H1 (cell line): ENCODE measurements around the gene ASPA. TPM values are rescaled to one million over a fixed set of nuclear protein-coding genes. Genes with fewer than 3 reads are reported as not detected.

Source experiments
- CTCF ChIA-PET: fragments of 300-600 bp; sonication (Branson Sonifier 250); formaldehyde crosslinking; loops from one replicate; lab custom pipeline; 2021; ENCODE audit not compliant: partially characterized antibody; lab: Charles Lee
- POLR2A ChIA-PET: fragments of 300-600 bp; sonication (Branson Sonifier 250); formaldehyde crosslinking; loops from one replicate; lab custom pipeline; 2021; ENCODE audit warnings: inconsistent platforms; ENCODE audit not compliant: partially characterized antibody; lab: Charles Lee
- DNase-seq, 2 experiments: peaks; one replicate each; pipeline versions ENCODE4 v3.0.0 to v3.0.0-alpha.2; 2010 to 2022; ENCODE audit warnings: low spot score in 2 of 2, low read depth in 1 of 2, mixed read lengths in 1 of 2
- FAIRE-seq: peaks from 2 replicates; lab custom pipeline; 2011; peaks lifted over from hg19 to GRCh38; lab: Jason Lieb, UNC
- H2AFZ ChIP-seq: 2 replicates; pipeline ENCODE4 v1.8.1; 2012; ENCODE audit warnings: low read length, inconsistent platforms
- H2AK5ac ChIP-seq: 2 replicates; pipeline ENCODE4 v1.6.1; 2013; ENCODE audit warnings: low read depth, low read length
- H2BK120ac ChIP-seq: replicated peaks from 2 replicates; pipeline ENCODE3; 2013; ENCODE audit warnings: low read depth, low read length, inconsistent platforms
- H2BK12ac ChIP-seq: 2 replicates; pipeline ENCODE4 v1.6.1; 2013; ENCODE audit warnings: low read depth, low read length
- H2BK15ac ChIP-seq: 2 replicates; pipeline ENCODE4 v1.6.1; 2013; ENCODE audit warnings: low read length
- H2BK20ac ChIP-seq: 2 replicates; pipeline ENCODE4 v1.6.1; 2013; ENCODE audit warnings: low read length
- H2BK5ac ChIP-seq: 2 replicates; pipeline ENCODE4 v1.6.1; 2013; ENCODE audit warnings: low read depth, low read length
- H3K14ac ChIP-seq: 2 replicates; pipeline ENCODE4 v1.6.1; 2013; ENCODE audit warnings: inconsistent platforms; ENCODE audit not compliant: insufficient read length
- H3K18ac ChIP-seq: 2 replicates; pipeline ENCODE4 v1.6.1; 2013; ENCODE audit warnings: low read length; ENCODE audit errors: extremely low read depth
- H3K23ac ChIP-seq: 2 replicates; pipeline ENCODE4 v1.6.1; 2013; ENCODE audit warnings: inconsistent platforms; ENCODE audit not compliant: insufficient read length
- H3K23me2 ChIP-seq: 2 replicates; pipeline ENCODE4 v1.6.1; 2013; ENCODE audit warnings: low read depth, low read length
- H3K27ac ChIP-seq: 2 replicates; pipeline ENCODE4 v1.6.1; 2011; ENCODE audit warnings: low read depth, low read length, inconsistent platforms
- H3K27me3 ChIP-seq, 4 experiments: replicated peaks in 1 of 4; 1 replicate in 1 of 4; 2 replicates in 3 of 4; pipeline versions ENCODE4 v1.6.1 to v1.8.1; 2011 to 2013; ENCODE audit warnings: low read length in 3 of 4, mild to moderate bottlenecking in 3 of 4, inconsistent platforms in 2 of 4, mixed read lengths in 2 of 4, moderate library complexity in 1 of 4; ENCODE audit not compliant: control insufficient read depth in 3 of 4, insufficient read depth in 3 of 4; ENCODE audit errors: extremely low read depth in 1 of 4
- H3K36me3 ChIP-seq, 4 experiments: 2 replicates each; pipeline versions ENCODE4 v1.6.1 to v1.8.1; 2011 to 2013; ENCODE audit warnings: mild to moderate bottlenecking in 4 of 4, low read length in 3 of 4, moderate library complexity in 2 of 4, control low read depth in 1 of 4, inconsistent platforms in 1 of 4; ENCODE audit not compliant: insufficient read depth in 4 of 4, control insufficient read depth in 2 of 4
- H3K4ac ChIP-seq: replicated peaks from 2 replicates; pipeline ENCODE3; 2013; ENCODE audit warnings: low read length, low read depth, mixed read lengths, inconsistent platforms; ENCODE audit not compliant: insufficient read length
- H3K4me1 ChIP-seq, 4 experiments: replicated peaks in 1 of 4; 1 replicate in 1 of 4; 2 replicates in 3 of 4; pipeline versions ENCODE4 v1.6.1 to v1.8.1; 2011 to 2013; ENCODE audit warnings: low read length in 3 of 4, inconsistent platforms in 2 of 4, mixed read lengths in 1 of 4; ENCODE audit not compliant: insufficient read depth in 4 of 4, control insufficient read depth in 3 of 4
- H3K4me2 ChIP-seq, 2 experiments: 2 replicates each; pipeline versions ENCODE4 v1.6.1 to v1.8.1; 2011 to 2013; ENCODE audit warnings: low read depth in 2 of 2, low read length in 2 of 2, control low read depth in 1 of 2, inconsistent platforms in 1 of 2, mild to moderate bottlenecking in 1 of 2; ENCODE audit not compliant: insufficient read depth in 1 of 2
- H3K4me3 ChIP-seq, 4 experiments: fragments of 200-600, 300-600 bp in 1 of 4; sonication (generic), shearing (Covaris generic), sonication (Bioruptor Twin) in 1 of 4; 2 replicates each; pipeline versions ENCODE4 v1.5.1 to v1.8.1; 2011 to 2016; ENCODE audit warnings: low read length in 4 of 4, low read depth in 3 of 4, control low read depth in 2 of 4, inconsistent platforms in 2 of 4, mild to moderate bottlenecking in 2 of 4, mixed read lengths in 1 of 4, moderate library complexity in 1 of 4; ENCODE audit not compliant: insufficient read depth in 2 of 4; ENCODE audit errors: extremely low read depth in 1 of 4
- H3K56ac ChIP-seq: replicated peaks from 2 replicates; pipeline ENCODE3; 2013; ENCODE audit warnings: low read depth, mild to moderate bottlenecking, mixed read lengths, low read length, inconsistent platforms; ENCODE audit not compliant: insufficient read length
- H3K79me1 ChIP-seq: 2 replicates; pipeline ENCODE4 v1.6.1; 2013; ENCODE audit warnings: low read depth, low read length, control low read depth
- H3K79me2 ChIP-seq, 2 experiments: 2 replicates each; pipeline versions ENCODE4 v1.6.1 to v1.8.1; 2012 to 2013; ENCODE audit warnings: low read length in 2 of 2, mild to moderate bottlenecking in 2 of 2, inconsistent platforms in 1 of 2; ENCODE audit not compliant: insufficient read depth in 2 of 2, control insufficient read depth in 1 of 2
- H3K9ac ChIP-seq, 4 experiments: replicated peaks in 1 of 4; 1 replicate in 1 of 4; 2 replicates in 3 of 4; pipeline versions ENCODE4 v1.6.1 to v1.8.1; 2011 to 2013; ENCODE audit warnings: low read depth in 3 of 4, low read length in 3 of 4, control low read depth in 2 of 4, mild to moderate bottlenecking in 2 of 4, moderate library complexity in 2 of 4, inconsistent platforms in 1 of 4; ENCODE audit errors: extremely low read depth in 1 of 4
- H3K9me3 ChIP-seq, 2 experiments: 2 replicates each; pipeline versions ENCODE4 v1.6.1 to v1.8.1; 2012 to 2013; ENCODE audit warnings: mild to moderate bottlenecking in 2 of 2, moderate library complexity in 2 of 2, control low read depth in 1 of 2, inconsistent platforms in 1 of 2, low read depth in 1 of 2, low read length in 1 of 2, mixed read lengths in 1 of 2; ENCODE audit not compliant: insufficient read depth in 2 of 2
- H4K20me1 ChIP-seq, 2 experiments: replicated peaks in 1 of 2; 2 replicates each; pipeline versions ENCODE3 to v1.8.1; 2011 to 2013; ENCODE audit warnings: inconsistent platforms in 2 of 2, low read length in 2 of 2, mild to moderate bottlenecking in 1 of 2; ENCODE audit not compliant: insufficient read depth in 2 of 2, control insufficient read depth in 1 of 2
- H4K5ac ChIP-seq: 2 replicates; pipeline ENCODE4 v1.6.1; 2013; ENCODE audit warnings: low read length, low read depth, mixed read lengths, inconsistent platforms; ENCODE audit not compliant: insufficient read length
- H4K8ac ChIP-seq: 2 replicates; pipeline ENCODE4 v1.8.0; 2013; ENCODE audit warnings: mild to moderate bottlenecking, moderate library complexity, low read length, inconsistent platforms; ENCODE audit not compliant: insufficient read depth; ENCODE audit errors: extremely low read depth
- H4K91ac ChIP-seq: replicated peaks from 2 replicates; pipeline ENCODE3; 2013; ENCODE audit warnings: low read length, mixed read lengths, inconsistent platforms; ENCODE audit not compliant: insufficient read length
- BCL11A ChIP-seq, 2 experiments: IDR thresholded peaks; one replicate each; pipeline ENCODE4 v1.6.1; 2011; ENCODE audit warnings: low read depth in 2 of 2, low read length in 2 of 2, mild to moderate bottlenecking in 2 of 2
- CBX5 ChIP-seq: fragments of 300-800, 300-1000 bp; sonication (generic); IDR thresholded peaks from 2 replicates; pipeline ENCODE4 v1.7.1; 2016; ENCODE audit warnings: antibody characterized with exemption, low read length, low read depth
- CEBPB ChIP-seq: IDR thresholded peaks from 2 replicates; pipeline ENCODE4 v1.6.1; 2012; ENCODE audit warnings: low read depth, low read length
- CHD1 ChIP-seq: IDR thresholded peaks from 2 replicates; pipeline ENCODE4 v1.6.1; 2012; ENCODE audit warnings: low read depth, low read length, improper control_type of control experiment
- E2F6 ChIP-seq: IDR thresholded peaks from 2 replicates; pipeline ENCODE4 v1.6.1; 2012; ENCODE audit warnings: inconsistent platforms
- HDAC6 ChIP-seq: IDR thresholded peaks from one replicate; pipeline ENCODE4 v1.7.1; 2012; ENCODE audit warnings: low read depth, mild to moderate bottlenecking, inconsistent platforms, low read length, moderate library complexity
- NRF1 ChIP-seq: IDR thresholded peaks from 2 replicates; pipeline ENCODE4 v1.6.1; 2011; ENCODE audit warnings: mild to moderate bottlenecking, low read depth, low read length, improper control_type of control experiment
- RAD21 ChIP-seq, 2 experiments: IDR thresholded peaks in 1 of 2; conservative IDR thresholded peaks in 1 of 2; 2 replicates each; pipeline ENCODE4 v1.6.1; 2011; ENCODE audit warnings: low read depth in 2 of 2, low read length in 2 of 2, improper control_type of control experiment in 1 of 2, inconsistent platforms in 1 of 2, mild to moderate bottlenecking in 1 of 2, moderate library complexity in 1 of 2
- SIX5 ChIP-seq: IDR thresholded peaks from 2 replicates; pipeline ENCODE4 v1.6.1; 2011; ENCODE audit warnings: mild to moderate bottlenecking, low read depth, low read length
- TAF1 ChIP-seq: IDR thresholded peaks from 2 replicates; pipeline ENCODE4 v1.6.1; 2011; ENCODE audit warnings: mild to moderate bottlenecking, low read depth, low read length
- WGBS, 2 experiments: shearing (Covaris generic) in 1 of 2; methylation state at CpG; one replicate each; pipeline versions ENCODE4 v1.1.6 to v1.1.7; 2013 to 2015; ENCODE audit warnings: low lambda C conversion rate in 2 of 2, mixed read lengths in 2 of 2, inconsistent platforms in 1 of 2, low coverage in 1 of 2, missing lambda C conversion rate in 1 of 2; ENCODE audit not compliant: insufficient replicate concordance in 2 of 2, insufficient coverage in 1 of 2, insufficient read length in 1 of 2; ENCODE audit errors: extremely low coverage in 1 of 2, missing lambda C conversion rate in 1 of 2; 5-methylcytosine and 5-hydroxymethylcytosine counted together
- long read RNA-seq, 2 experiments: library from RNA in 1 of 2; library from capped mRNA in 1 of 2; stranded (forward); transcript quantifications; one replicate each; pipeline ENCODE4 v2.0.0, GENCODE V29; 2021; ENCODE audit warnings: inconsistent platforms in 1 of 2
- polyA minus RNA-seq, 3 experiments: library from RNA; depleted of rRNA, polyadenylated mRNA; stranded (reverse); fragments of >200 nt; gene quantifications; 1 replicate in 2 of 3; 2 replicates in 1 of 3; pipeline ENCODE4 v1.2.3, GENCODE V29; 2011
- polyA plus RNA-seq, 7 experiments: library from polyadenylated mRNA; depleted of rRNA in 3 of 7; stranded (reverse) in 5 of 7; unstranded in 2 of 7; fragments of >200 nt in 5 of 7; fragments of 200-250 nt in 2 of 7; gene quantifications; 1 replicate in 5 of 7; 2 replicates in 1 of 7; 4 replicates in 1 of 7; pipeline versions ENCODE4 v1.2.1 to v1.2.3, GENCODE V29; 2011 to 2013; ENCODE audit warnings: missing spikeins in 2 of 7, mixed read lengths in 2 of 7
- total RNA-seq: library from RNA; stranded (reverse); fragmentation: NEBNext Ultra II Directional; extraction: Animal tissue kit (Norgen Biotek cat#: 25700); gene quantifications from 2 replicates; pipeline ENCODE4 v1.2.1, GENCODE V29; 2021

The ASPA gene
- total RNA-seq: not detected in 2 replicates
- 0.03 TPM in 1 of 2 replicates, not detected in the other for polyA plus RNA-seq (2011; rRNA removed)
- 0.01 TPM for polyA plus RNA-seq (2011; cell fraction: cytosol; rRNA removed)
- polyA plus RNA-seq (2011; cell fraction: nucleus; rRNA removed): 0.04 TPM
- polyA plus RNA-seq (2012, experiment 1 of 2): not detected in 4 replicates
- not detected for polyA plus RNA-seq (2012, experiment 2 of 2)
- 0.08 TPM for polyA plus RNA-seq (2013, experiment 1 of 2)
- 0.04 TPM for polyA plus RNA-seq (2013, experiment 2 of 2)
- not detected in 2 replicates for polyA minus RNA-seq (2011; rRNA and poly(A)+ RNA removed)
- polyA minus RNA-seq (2011; cell fraction: cytosol; rRNA and poly(A)+ RNA removed): not detected
- polyA minus RNA-seq (2011; cell fraction: nucleus; rRNA and poly(A)+ RNA removed): not detected
- long read RNA-seq, experiment 1: 0 reads
- long read RNA-seq, experiment 2: 0 reads

GRCh38 chr17:3475812-3476610 is at the start of gene ASPA:
Gene ASPA (plus strand): TSS chr17:3475997. CDS start chr17:3476160, 163 bp downstream.
- Histone ChIP-seq H4K5ac (no peak within 1 kb of the TSS), H4K20me1 (no peaks in the 10 kb centered on the region), H2AFZ (no peak within 1 kb of the TSS; the same call in 1 of the 2 replicates), H3K18ac (no peak within 1 kb of the TSS), H3K23me2 (no peaks in the 10 kb centered on the region), H2BK120ac (no peak within 1 kb of the TSS), H2AK5ac (no peak within 1 kb of the TSS), H2BK15ac (no peak within 1 kb of the TSS), H3K4me3 (no peak within 1 kb of the TSS), H3K9ac (no peak within 1 kb of the TSS), H3K9me3 (no peaks in the 10 kb centered on the region), H3K4me2 (no peak within 1 kb of the TSS), H3K27ac (no peak within 1 kb of the TSS), H3K14ac (no peak within 1 kb of the TSS), H2BK12ac (no peak within 1 kb of the TSS), H4K91ac (no peak within 1 kb of the TSS), H3K27me3 (no peaks in the 10 kb centered on the region), H3K79me1 (no peaks in the 10 kb centered on the region), H3K36me3 (no peaks in the 10 kb centered on the region), H3K56ac (no peak within 1 kb of the TSS), H4K8ac (no peak within 1 kb of the TSS), H3K4ac (no peak within 1 kb of the TSS), H2BK20ac (no peak within 1 kb of the TSS), H3K4me1 (peaks cover 0 to 5% (median 0%) of the 10 kb centered on the region in 4 experiments; a peak in 2 of 7 replicates), H2BK5ac (no peak within 1 kb of the TSS), H3K79me2 (no peaks in the 10 kb centered on the region), H3K23ac (no peak within 1 kb of the TSS)
- ChIA-PET CTCF (no interaction called here), POLR2A (no interaction called here)
- FAIRE-seq (no peak), DNase-seq (no peak)
- 85% methylated on average over 7 of the region's 7 CpGs; no CpG with 5 or more reads in 1 of the 2 experiments for WGBS, 2 experiments
- no peak for TF ChIP-seq CHD1
- TF ChIP-seq CEBPB: no peak
- no peak for TF ChIP-seq CBX5
- no peak for TF ChIP-seq NRF1
- TF ChIP-seq TAF1: no peak
- TF ChIP-seq RAD21 (IDR thresholded peaks at IDR 0.05 in 1 of 2, conservative IDR thresholded peaks at IDR 0.05 in 1 of 2; ENCODE audit: low read depth in 2 of 2, low read length in 2 of 2): no peak
- TF ChIP-seq SIX5: no peak
- TF ChIP-seq HDAC6: no peak
- TF ChIP-seq BCL11A (IDR thresholded peaks at IDR 0.05; ENCODE audit: low read depth in 2 of 2, low read length in 2 of 2): no peak
- TF ChIP-seq E2F6: no peak
